ENCODE results near the gene KMT2D.

- TF ChIP-seq CTCF (IDR thresholded peaks at IDR 0.05; ENCODE audit: borderline replicate concordance, extremely low read depth, low read length, poor library complexity, severe bottlenecking) (peak; percentile 76), EZH2 (IDR thresholded peaks at IDR 0.05; ENCODE audit: borderline replicate concordance, low read depth, low read length, severe bottlenecking) (no peak)
Observed at GRCh38 chr12:49018261-49019119, 42.1 kb downstream of the KMT2D start, which contains the start of gene PRKAG1.

Data from DND-41 (cell line).